Urinary bladder (tissue), 4 donors: ENCODE data around the gene FARS2. TPM values are rescaled to one million over a fixed set of nuclear protein-coding genes. Genes with fewer than 3 reads are reported as not detected.

Experiments
- DNase-seq: peaks from one replicate; pipeline ENCODE4 v3.0.0-alpha.2; 2015; ENCODE audit errors: extremely low spot score
- H3K27ac ChIP-seq: one replicate; pipeline ENCODE4 v1.5.1; 2013; ENCODE audit warnings: low read depth, mild to moderate bottlenecking, moderate library complexity
- H3K36me3 ChIP-seq: one replicate; pipeline ENCODE4 v1.6.1; 2013; ENCODE audit warnings: mild to moderate bottlenecking, moderate library complexity; ENCODE audit not compliant: insufficient read depth
- H3K4me1 ChIP-seq: one replicate; pipeline ENCODE4 v1.6.1; 2013; ENCODE audit warnings: mild to moderate bottlenecking, moderate library complexity; ENCODE audit not compliant: insufficient read depth
- H3K4me3 ChIP-seq: one replicate; pipeline ENCODE4 v1.5.1; 2013; ENCODE audit warnings: low read depth, low read length
- WGBS: extraction: QIAGEN DNeasy Blood & Tissue Kit; methylation state at CpG from one replicate; pipeline ENCODE4 v1.1.7; 2013; 5-methylcytosine and 5-hydroxymethylcytosine counted together
- polyA plus RNA-seq: library from polyadenylated mRNA; stranded (reverse); fragments of 200-250 nt; gene quantifications from one replicate; pipeline ENCODE4 v1.2.3, GENCODE V29; 2013
- total RNA-seq: library from RNA; depleted of rRNA; stranded (reverse); fragments of >200 nt; gene quantifications from one replicate; pipeline ENCODE4 v1.2.3, GENCODE V29; 2014
- donor health status: healthy with polysubstance abuse.
- donor health status: healthy.

FARS2 gene
- total and polyA plus RNA-seq, 2 donors: 13.6 to 23.4 TPM

- WGBS: 59% methylated on average over 4 of the region's 4 CpGs
- Histone ChIP-seq H3K4me1 (no peaks in the 10 kb centered on the region), H3K4me3 (no peak overlapping the region), H3K27ac (no peak overlapping the region), H3K36me3 (no peaks in the 10 kb centered on the region)
- DNase-seq: no peak
These were observed 449.6 kb downstream of the FARS2 start for GRCh38 chr6:5710936-5711335.

- Histone ChIP-seq H3K27ac (no peak overlapping the region), H3K4me3 (no peak overlapping the region), H3K4me1 (no peaks in the 10 kb centered on the region), H3K36me3 (no peaks in the 10 kb centered on the region)
- no peak for DNase-seq
- 78% methylated on average over 10 of the region's 10 CpGs for WGBS
These were observed 451.3 kb downstream of the FARS2 start for GRCh38 chr6:5712349-5713215.

GRCh38 chr6:5713519-5713918, 452.2 kb downstream of the FARS2 start:
- H3K27ac ChIP-seq: no peak overlapping the region
- H3K4me3 ChIP-seq: no peak overlapping the region
- H3K36me3 ChIP-seq: no peaks in the 10 kb centered on the region
- no peak for DNase-seq
- 61% methylated on average over 7 of the region's 7 CpGs for WGBS
- no peaks in the 10 kb centered on the region for H3K4me1 ChIP-seq

- Histone ChIP-seq H3K36me3 (no peaks in the 10 kb centered on the region), H3K4me1 (no peaks in the 10 kb centered on the region), H3K4me3 (no peak overlapping the region), H3K27ac (no peak overlapping the region)
- WGBS: 88% methylated on average over 5 of the region's 5 CpGs
- DNase-seq: no peak
These were observed 457.1 kb downstream of the FARS2 start for GRCh38 chr6:5718231-5718947.

GRCh38 chr6:5723841-5724691, 462.8 kb downstream of the FARS2 start:
- Histone ChIP-seq H3K27ac (no peak overlapping the region), H3K4me1 (no peaks in the 10 kb centered on the region)

GRCh38 chr6:5724911-5725310, 463.6 kb downstream of the FARS2 start:
- H3K36me3 ChIP-seq: no peaks in the 10 kb centered on the region
- no peak for DNase-seq
- H3K4me3 ChIP-seq: no peak overlapping the region
- WGBS: 95% methylated on average over 10 of the region's 10 CpGs
- H3K4me1 ChIP-seq: no peaks in the 10 kb centered on the region
- no peak overlapping the region for H3K27ac ChIP-seq

More at GRCh38 chr6:5723841-5724691, 462.8 kb downstream of the FARS2 start:
- Histone ChIP-seq H3K36me3 (no peaks in the 10 kb centered on the region), H3K4me3 (no peak overlapping the region)
- 82% methylated on average over 21 of the region's 21 CpGs for WGBS
- DNase-seq: no peak

- no peak overlapping the region for H3K4me3 ChIP-seq
- no peaks in the 10 kb centered on the region for H3K36me3 ChIP-seq
- WGBS: 95% methylated on average over 17 of the region's 17 CpGs
- no peaks in the 10 kb centered on the region for H3K4me1 ChIP-seq
- no peak overlapping the region for H3K27ac ChIP-seq
- DNase-seq: no peak
These were observed 465.8 kb downstream of the FARS2 start for GRCh38 chr6:5726976-5727718.

- Histone ChIP-seq H3K36me3 (no peaks in the 10 kb centered on the region), H3K4me3 (no peak overlapping the region), H3K27ac (no peak overlapping the region), H3K4me1 (no peaks in the 10 kb centered on the region)
- WGBS: 92% methylated on average over 16 of the region's 16 CpGs
- DNase-seq: no peak
These were observed 467.2 kb downstream of the FARS2 start for GRCh38 chr6:5728351-5729079.

GRCh38 chr6:5729080-5729434, 467.7 kb downstream of the FARS2 start:
- no peak for DNase-seq
- Histone ChIP-seq H3K27ac (no peak overlapping the region), H3K4me3 (no peak overlapping the region), H3K4me1 (no peaks in the 10 kb centered on the region), H3K36me3 (no peaks in the 10 kb centered on the region)
- 74% methylated on average over 8 of the region's 8 CpGs for WGBS

GRCh38 chr6:5729813-5730517, 468.7 kb downstream of the FARS2 start:
- Histone ChIP-seq H3K27ac (no peak overlapping the region), H3K4me3 (no peak overlapping the region), H3K4me1 (no peaks in the 10 kb centered on the region), H3K36me3 (no peaks in the 10 kb centered on the region)
- no peak for DNase-seq
- WGBS: 61% methylated on average over 4 of the region's 4 CpGs

- H3K27ac ChIP-seq: no peak overlapping the region
- H3K36me3 ChIP-seq: no peaks in the 10 kb centered on the region
- H3K4me1 ChIP-seq: no peaks in the 10 kb centered on the region
- no peak for DNase-seq
- WGBS: 84% methylated on average over 8 of the region's 8 CpGs
- no peak overlapping the region for H3K4me3 ChIP-seq
These were observed 469.4 kb downstream of the FARS2 start for GRCh38 chr6:5730585-5731263.

- no peaks in the 10 kb centered on the region for H3K36me3 ChIP-seq
- 97% methylated on average over 7 of the region's 7 CpGs for WGBS
These were observed 470.1 kb downstream of the FARS2 start for GRCh38 chr6:5731435-5731834.

More at GRCh38 chr6:5731435-5731834, 470.1 kb downstream of the FARS2 start:
- H3K4me3 ChIP-seq: no peak overlapping the region
- no peak for DNase-seq
- H3K27ac ChIP-seq: no peak overlapping the region
- H3K4me1 ChIP-seq: no peaks in the 10 kb centered on the region
